Activated T-cell treated with anti-CD3 and anti-CD28 coated beads, Interleukin-2, amount 50 U/mL, for 4 hours (primary cell): ENCODE results near the gene TANGO6. TPM values are rescaled to one million over a fixed set of nuclear protein-coding genes. Genes with fewer than 3 reads are reported as not detected.
"Not testable (repeated sequence)": the region's sequence is repeated elsewhere in the genome, so short reads cannot be mapped to it uniquely, and the experiment has no call there.

Source experiments
- ATAC-seq, 2 donors: fragments of 200-7000 bp; cut with Tn5 transposase; one replicate each; pipeline ENCODE4 v1.10.0; 2021
- DNase-seq: peaks from one replicate; pipeline ENCODE4 v3.0.0-alpha.2; 2020
- H3K27me3 Mint-ChIP-seq: one replicate; pipeline ENCODE4 v1.8.0; 2021; ENCODE audit warnings: low read depth, mixed read lengths
- H3K36me3 Mint-ChIP-seq: one replicate; pipeline ENCODE4 v1.8.0; 2022; ENCODE audit warnings: mixed read lengths; ENCODE audit not compliant: insufficient read depth
- H3K4me1 Mint-ChIP-seq: one replicate; pipeline ENCODE4 v1.8.0; 2021; ENCODE audit warnings: low read depth, mixed read lengths
- H3K4me3 Mint-ChIP-seq: one replicate; pipeline ENCODE4 v1.8.0; 2021; ENCODE audit warnings: mild to moderate bottlenecking, moderate library complexity, mixed read lengths
- H3K9me3 Mint-ChIP-seq: one replicate; pipeline ENCODE4 v1.8.0; 2021; ENCODE audit warnings: mixed read lengths
- total RNA-seq, 3 donors: library from RNA; stranded (reverse); gene quantifications; one replicate each; pipeline ENCODE4 v1.2.1, GENCODE V29; 2021

Gene TANGO6
- total RNA-seq, 3 donors from 2014 or later = 29.6 to 37.7 (median 33.4) TPM

DNA sequence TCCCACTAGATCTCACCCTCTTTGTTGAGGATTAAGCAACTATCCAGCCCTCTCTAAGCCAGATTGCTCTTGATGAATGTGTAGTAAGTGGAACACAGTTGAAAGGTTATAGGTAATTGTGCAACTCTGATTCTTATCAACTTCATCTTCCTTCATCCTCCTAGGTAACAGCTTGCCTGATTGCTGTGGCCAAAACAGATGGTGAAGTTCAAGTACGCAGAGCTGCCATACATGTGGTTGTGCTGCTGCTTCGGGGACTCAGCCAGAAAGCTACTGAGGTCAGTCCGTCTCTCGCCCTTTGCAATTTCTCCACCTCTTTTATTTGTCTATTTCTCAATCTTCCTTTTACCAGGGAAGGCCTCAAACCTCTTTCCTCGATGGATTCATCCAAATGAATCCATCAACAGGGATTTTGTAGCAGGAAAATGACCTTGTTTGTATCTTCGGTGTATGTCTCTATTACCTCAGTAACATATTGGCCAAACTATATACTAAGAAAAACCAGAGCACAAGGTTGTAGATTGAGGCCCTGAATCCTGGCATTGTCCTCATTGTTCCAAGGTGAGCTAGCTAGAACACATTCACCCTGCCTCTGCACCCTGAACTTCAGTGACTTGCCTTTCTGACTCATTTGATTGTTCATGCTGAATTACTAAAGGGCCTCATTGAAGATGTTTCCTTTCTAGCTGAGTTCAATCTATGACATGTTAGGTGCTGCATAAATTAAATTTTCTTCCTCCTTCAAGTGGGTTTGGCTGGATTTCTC is 197.0 kb downstream of the TANGO6 start:
- Mint-ChIP-seq H3K9me3 (no peaks in the 10 kb centered on the region), H3K4me1 (no peaks in the 10 kb centered on the region), H3K4me3 (no peak overlapping the region), H3K27me3 (no peaks in the 10 kb centered on the region), H3K36me3 (peaks cover 32% of the 10 kb centered on the region)
- DNase-seq = no peak
- no peak for ATAC-seq

DNA sequence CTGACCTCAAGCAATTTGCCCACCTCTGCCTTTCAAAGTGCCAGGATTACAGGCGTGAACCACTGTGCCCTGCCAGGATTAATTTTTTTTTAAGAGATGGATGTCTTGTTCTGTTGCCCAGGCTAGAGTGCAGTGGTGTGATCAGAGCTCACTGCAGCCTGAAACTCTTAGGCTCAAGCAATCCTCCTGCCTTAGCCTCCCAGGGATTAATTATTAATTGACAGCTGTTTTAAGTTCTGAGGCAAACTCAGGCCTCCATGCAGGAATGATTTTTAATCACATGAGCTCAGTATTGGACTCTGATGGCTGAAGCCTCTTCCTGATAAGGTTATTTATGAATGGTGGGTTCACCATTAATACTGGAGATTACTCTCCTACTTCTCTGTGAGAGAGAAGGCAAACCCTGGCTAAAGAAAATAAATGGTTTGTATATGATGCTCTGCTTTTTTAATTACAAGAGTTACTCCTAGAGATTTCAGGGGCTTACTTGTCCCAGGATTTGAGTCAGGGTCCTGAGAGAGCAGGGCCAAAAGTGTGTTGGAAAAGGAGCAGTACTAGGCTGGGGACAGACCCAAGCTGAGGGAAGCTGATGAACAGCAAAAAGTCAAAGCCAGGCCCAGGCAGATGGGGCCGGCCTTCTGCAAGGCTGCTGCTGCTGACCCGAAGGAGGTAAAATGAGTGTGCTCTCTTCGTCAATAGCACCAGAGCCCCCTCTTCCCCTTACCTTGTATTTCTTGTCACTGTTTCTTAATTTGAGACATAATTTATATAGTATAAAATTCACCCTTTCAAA is 205.2 kb downstream of the TANGO6 start:
- no peaks in the 10 kb centered on the region for H3K9me3 Mint-ChIP-seq
- no peak for ATAC-seq
- H3K4me3 Mint-ChIP-seq = no peak overlapping the region

DNA sequence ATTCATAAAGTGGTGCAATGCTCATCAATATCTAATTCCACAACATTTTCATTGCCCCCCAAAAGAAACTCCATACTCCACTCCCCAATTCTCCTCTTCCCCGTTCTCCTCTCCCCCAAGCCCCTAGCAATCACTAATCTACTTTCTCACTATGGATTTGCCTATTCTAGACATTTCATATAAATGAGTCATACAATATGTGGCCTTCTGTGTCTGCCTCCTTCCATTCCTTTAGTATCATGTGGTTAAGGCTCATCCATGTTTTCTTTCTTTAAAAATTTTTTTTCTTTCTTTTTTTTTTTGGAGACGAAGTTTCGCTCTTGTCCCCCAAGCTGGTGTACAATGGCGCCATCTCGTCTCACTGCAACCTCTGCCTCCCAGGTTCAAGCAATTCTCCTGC is 205.8 kb downstream of the TANGO6 start:
- no peaks in the 10 kb centered on the region for H3K4me1 Mint-ChIP-seq
- DNase-seq = no peak
- no peaks in the 10 kb centered on the region for H3K27me3 Mint-ChIP-seq
- H3K36me3 Mint-ChIP-seq = peaks cover 2% of the 10 kb centered on the region
- ATAC-seq = no peak
- H3K4me3 Mint-ChIP-seq = no peak overlapping the region
- no peaks in the 10 kb centered on the region for H3K9me3 Mint-ChIP-seq

More for the DNA sequence above, 205.2 kb downstream of the TANGO6 start:
- H3K27me3 Mint-ChIP-seq = no peaks in the 10 kb centered on the region
- peaks cover 2% of the 10 kb centered on the region for H3K36me3 Mint-ChIP-seq
- DNase-seq = no peak
- H3K4me1 Mint-ChIP-seq = no peaks in the 10 kb centered on the region

DNA sequence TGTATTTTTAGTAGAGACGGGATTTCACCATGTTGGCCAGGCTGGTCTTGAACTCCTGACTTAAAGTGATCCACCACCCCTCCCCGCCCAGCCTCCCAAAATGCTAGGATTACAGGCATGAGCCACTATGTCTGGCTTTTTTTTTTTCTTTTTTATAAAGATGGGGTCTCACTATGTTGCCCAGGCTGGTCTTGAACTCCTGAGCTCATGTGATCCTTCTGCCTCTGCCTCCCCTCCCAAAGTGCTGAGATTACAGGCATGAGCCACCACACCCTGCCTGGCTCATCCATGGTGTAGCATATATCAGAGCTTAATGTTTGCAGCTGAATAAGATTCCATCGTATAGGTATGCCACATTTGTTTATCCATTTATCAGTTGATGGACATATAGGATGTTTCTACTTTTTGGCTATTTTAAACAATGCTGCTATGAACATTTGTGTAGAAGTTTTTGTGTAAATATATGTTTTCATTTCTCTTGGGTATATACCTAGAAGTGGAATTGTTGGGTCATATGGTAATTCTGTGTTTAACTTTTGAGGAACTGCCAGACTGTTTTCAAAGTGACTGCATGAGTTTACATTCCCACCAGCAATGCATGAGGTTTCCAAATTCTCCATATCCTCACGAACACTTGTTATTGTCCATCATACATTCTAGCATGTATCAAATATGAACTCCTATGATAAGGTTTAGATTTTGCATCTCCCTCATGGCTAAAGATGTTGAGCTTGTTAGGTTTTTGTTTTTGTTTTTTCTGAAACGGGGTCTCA is 206.5 kb downstream of the TANGO6 start:
- Mint-ChIP-seq H3K4me1 (no peaks in the 10 kb centered on the region), H3K27me3 (no peaks in the 10 kb centered on the region), H3K4me3 (no peak overlapping the region), H3K9me3 (no peaks in the 10 kb centered on the region), H3K36me3 (peaks cover 2% of the 10 kb centered on the region)
- ATAC-seq = no peak
- DNase-seq = no peak

GRCh38 chr16:69051517-69051830 is 208.1 kb downstream of the TANGO6 start:
- H3K9me3 Mint-ChIP-seq, H3K27me3 Mint-ChIP-seq, H3K4me1 Mint-ChIP-seq, H3K4me3 Mint-ChIP-seq, ATAC-seq, H3K36me3 Mint-ChIP-seq, DNase-seq: not testable (repeated sequence)

DNA sequence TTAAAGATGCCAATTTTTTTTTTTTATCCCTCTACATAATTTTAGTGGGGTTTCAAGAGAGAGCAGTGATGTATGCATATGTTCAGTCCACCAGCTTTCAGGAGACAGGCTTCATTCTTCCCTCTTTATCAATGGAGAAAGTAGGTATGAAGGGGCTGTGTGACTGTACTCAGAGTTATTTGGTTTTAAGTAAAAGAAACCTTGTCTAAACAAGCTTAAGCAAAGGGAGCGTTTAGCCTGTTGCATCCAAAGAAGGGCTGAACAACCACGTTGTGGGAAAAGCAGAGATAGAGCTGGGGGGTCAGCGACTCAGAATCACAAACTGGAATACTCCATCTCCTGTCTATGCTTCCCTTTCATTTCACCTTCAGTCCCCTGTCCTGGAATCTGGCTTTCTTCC is 211.7 kb downstream of the TANGO6 start:
- H3K27me3 Mint-ChIP-seq = no peaks in the 10 kb centered on the region
- DNase-seq (no peak), ATAC-seq (no peak)
- no peaks in the 10 kb centered on the region for H3K4me1 Mint-ChIP-seq
- H3K36me3 Mint-ChIP-seq = peaks cover 5% of the 10 kb centered on the region
- no peaks in the 10 kb centered on the region for H3K9me3 Mint-ChIP-seq
- no peak overlapping the region for H3K4me3 Mint-ChIP-seq

GRCh38 chr16:69055980-69056379 is 212.6 kb downstream of the TANGO6 start:
- Mint-ChIP-seq H3K4me3 (no peak overlapping the region), H3K36me3 (peaks cover 5% of the 10 kb centered on the region), H3K4me1 (no peaks in the 10 kb centered on the region), H3K27me3 (no peaks in the 10 kb centered on the region), H3K9me3 (no peaks in the 10 kb centered on the region)
- DNase-seq = no peak
- ATAC-seq = no peak

DNA sequence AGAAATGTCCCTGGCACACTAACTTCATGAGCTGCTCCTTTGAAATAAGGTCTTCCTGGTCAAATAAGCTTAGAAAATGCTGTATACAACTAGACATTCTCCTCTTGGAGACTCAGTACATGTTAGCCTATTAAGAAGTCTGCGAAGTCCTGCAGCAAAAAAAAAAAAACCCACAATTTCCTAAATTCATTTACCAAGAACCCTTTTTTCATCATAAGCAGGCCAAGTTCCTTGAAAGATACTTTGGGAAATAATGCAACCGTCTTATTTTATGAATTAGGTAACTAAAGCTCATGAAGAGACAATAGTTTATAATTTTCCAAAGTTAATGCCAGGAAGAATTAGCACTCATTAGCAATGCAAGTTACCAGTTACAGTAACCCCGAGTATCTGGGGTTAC is 213.1 kb downstream of the TANGO6 start:
- ATAC-seq (no peak), DNase-seq (no peak)
- Mint-ChIP-seq H3K4me3 (no peak overlapping the region), H3K9me3 (no peaks in the 10 kb centered on the region), H3K27me3 (no peaks in the 10 kb centered on the region), H3K4me1 (no peaks in the 10 kb centered on the region), H3K36me3 (peaks cover 5% of the 10 kb centered on the region)

DNA sequence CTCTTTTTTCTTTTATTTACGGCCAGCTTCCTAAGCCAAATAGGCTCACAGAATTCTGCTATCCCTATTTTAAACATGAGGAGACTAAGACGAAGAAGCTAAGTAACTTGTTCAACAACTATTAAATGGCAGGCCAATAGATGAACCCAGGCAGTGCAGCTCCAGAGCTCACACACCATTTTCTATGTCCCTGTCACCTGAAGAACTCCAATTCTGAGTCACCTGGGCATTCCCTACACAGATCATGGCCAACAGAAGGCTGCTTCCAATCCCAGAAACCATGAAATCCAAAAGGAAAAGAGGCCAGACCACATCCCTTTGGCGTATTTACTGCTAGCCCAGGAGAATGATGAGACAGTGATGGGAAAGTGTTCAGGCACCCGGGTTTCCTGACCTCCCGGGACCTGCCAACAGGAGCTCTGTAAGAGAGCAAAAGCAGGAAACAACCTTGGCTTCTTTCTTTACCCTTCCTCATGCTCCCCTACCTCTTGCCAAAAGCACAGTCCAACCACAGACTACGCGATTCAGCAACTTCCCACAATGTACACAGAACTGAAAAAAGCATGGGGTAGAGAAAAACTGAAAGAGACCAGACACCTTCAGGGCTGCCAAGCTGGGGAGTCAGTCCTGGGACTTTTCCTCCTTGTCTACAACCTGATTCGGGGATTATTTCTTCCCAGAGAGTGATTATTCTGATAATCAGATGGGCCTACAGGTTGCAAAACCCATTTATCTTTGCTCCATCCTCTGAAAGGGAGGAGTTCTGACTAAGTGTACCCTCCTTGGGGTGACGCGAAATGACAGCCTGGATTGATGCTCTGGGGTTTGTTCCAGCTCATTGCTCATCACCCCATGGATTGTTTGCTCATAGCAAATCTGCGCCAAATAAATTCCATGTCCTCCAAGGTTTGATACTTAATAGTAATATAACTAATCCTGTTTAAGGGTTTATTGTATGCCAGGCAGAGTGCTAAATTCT is 214.4 kb downstream of the TANGO6 start:
- ATAC-seq = no peak
- no peaks in the 10 kb centered on the region for H3K9me3 Mint-ChIP-seq
- no peak overlapping the region for H3K4me3 Mint-ChIP-seq
- H3K4me1 Mint-ChIP-seq = no peaks in the 10 kb centered on the region
- peaks cover 8% of the 10 kb centered on the region for H3K36me3 Mint-ChIP-seq
- no peak for DNase-seq
- H3K27me3 Mint-ChIP-seq = no peaks in the 10 kb centered on the region

- not testable (repeated sequence) for H3K4me1 Mint-ChIP-seq, H3K27me3 Mint-ChIP-seq, H3K4me3 Mint-ChIP-seq, DNase-seq, ATAC-seq, H3K9me3 Mint-ChIP-seq
- H3K36me3 Mint-ChIP-seq = peaks cover 15% of the 10 kb centered on the region
Measured at GRCh38 chr16:69063491-69063890, 220.2 kb downstream of the TANGO6 start.

DNA sequence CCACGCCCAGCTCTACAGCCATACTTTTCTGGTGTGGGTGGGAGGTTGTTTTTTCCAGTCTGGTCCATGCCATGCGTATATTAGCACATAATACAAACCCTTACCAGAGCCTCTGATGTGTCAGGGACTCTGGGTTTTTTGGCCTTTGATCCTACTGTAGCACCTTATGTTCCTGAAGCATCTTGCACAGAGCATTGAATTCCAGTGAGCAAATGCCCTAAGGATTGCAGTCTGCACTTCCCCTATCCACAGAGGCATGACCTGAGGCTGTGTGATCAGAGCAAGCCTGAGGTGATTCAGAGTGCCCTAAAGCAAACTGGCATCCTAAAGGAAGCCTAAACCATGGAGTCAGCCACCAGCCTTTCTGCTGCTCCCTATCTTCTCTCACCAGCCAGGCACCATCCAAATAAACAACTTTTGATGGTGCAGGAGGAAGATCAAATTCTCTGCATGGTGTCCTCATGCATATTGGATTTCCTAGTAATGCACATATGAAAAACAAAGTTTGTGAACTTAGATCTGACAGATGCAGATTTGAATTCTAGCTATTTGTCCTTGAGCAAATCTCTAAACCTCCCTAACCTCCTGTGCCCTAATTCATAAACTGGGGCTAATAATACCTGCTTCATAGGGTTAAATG is 220.9 kb downstream of the TANGO6 start:
- Mint-ChIP-seq H3K36me3 (peaks cover 17% of the 10 kb centered on the region), H3K27me3 (no peaks in the 10 kb centered on the region), H3K4me3 (no peak overlapping the region), H3K4me1 (no peaks in the 10 kb centered on the region), H3K9me3 (no peaks in the 10 kb centered on the region)
- no peak for ATAC-seq
- DNase-seq = no peak

GRCh38 chr16:69064764-69065313 is 221.5 kb downstream of the TANGO6 start:
- Mint-ChIP-seq H3K4me1 (no peaks in the 10 kb centered on the region), H3K36me3 (peaks cover 15% of the 10 kb centered on the region), H3K4me3 (no peak overlapping the region), H3K9me3 (no peaks in the 10 kb centered on the region), H3K27me3 (no peaks in the 10 kb centered on the region)
- DNase-seq (no peak), ATAC-seq (no peak)

- Mint-ChIP-seq H3K36me3 (peaks cover 14% of the 10 kb centered on the region), H3K9me3 (no peaks in the 10 kb centered on the region), H3K4me1 (no peaks in the 10 kb centered on the region), H3K4me3 (no peak overlapping the region), H3K27me3 (no peaks in the 10 kb centered on the region)
- no peak for ATAC-seq
- no peak for DNase-seq
Measured at GRCh38 chr16:69069504-69069903, 226.2 kb downstream of the TANGO6 start.
